ENCODE measurements around the gene HLA-DPB1. TPM values are rescaled to one million over a fixed set of nuclear protein-coding genes. Genes with fewer than 3 reads are reported as not detected.
A peak's percentile ranks its signal among the peaks of the same experiment; 100 is the strongest.

The HLA-DPB1 gene
- polyA plus RNA-seq, 1 donor, result 75.0 TPM

- H3K4me3 ChIP-seq (ENCODE audit: low read length), result peak overlapping the region; percentile 10
- peak in 1 of 2 donors; percentile 57 for DNase-seq
- H3K9me3 ChIP-seq (ENCODE audit: control insufficient read depth, low read depth, low read length), result no peaks in the 10 kb centered on the region
- WGBS (ENCODE audit: insufficient coverage, low lambda C conversion rate), result no CpG with 5 or more reads among the region's 49 CpGs
- no peak overlapping the region for H3K27ac ChIP-seq (ENCODE audit: low read length)
- H3K27me3 ChIP-seq (ENCODE audit: control insufficient read depth, insufficient read depth, low read length), result peaks cover 51% of the 10 kb centered on the region
- H3K36me3 ChIP-seq (ENCODE audit: control insufficient read depth, insufficient read depth, low read length), result no peaks in the 10 kb centered on the region
- H3K4me1 ChIP-seq (ENCODE audit: control insufficient read depth, insufficient read depth, low read length), result no peaks in the 10 kb centered on the region
Measured at GRCh38 chr6:33080127-33081089, 4.6 kb downstream of the HLA-DPB1 start.

GRCh38 chr6:33081098-33081824, 5.5 kb downstream of the HLA-DPB1 start:
- DNase-seq, result no peak
- Histone ChIP-seq H3K27me3 (ENCODE audit: control insufficient read depth, insufficient read depth, low read length) (peaks cover 52% of the 10 kb centered on the region), H3K36me3 (ENCODE audit: control insufficient read depth, insufficient read depth, low read length) (no peaks in the 10 kb centered on the region), H3K4me3 (ENCODE audit: low read length) (peak overlapping the region; percentile 10), H3K27ac (ENCODE audit: low read length) (no peak overlapping the region), H3K4me1 (ENCODE audit: control insufficient read depth, insufficient read depth, low read length) (no peaks in the 10 kb centered on the region), H3K9me3 (ENCODE audit: control insufficient read depth, low read depth, low read length) (no peaks in the 10 kb centered on the region)
- WGBS (ENCODE audit: insufficient coverage, low lambda C conversion rate), result 82% methylated on average over 3 of the region's 16 CpGs

DNA sequence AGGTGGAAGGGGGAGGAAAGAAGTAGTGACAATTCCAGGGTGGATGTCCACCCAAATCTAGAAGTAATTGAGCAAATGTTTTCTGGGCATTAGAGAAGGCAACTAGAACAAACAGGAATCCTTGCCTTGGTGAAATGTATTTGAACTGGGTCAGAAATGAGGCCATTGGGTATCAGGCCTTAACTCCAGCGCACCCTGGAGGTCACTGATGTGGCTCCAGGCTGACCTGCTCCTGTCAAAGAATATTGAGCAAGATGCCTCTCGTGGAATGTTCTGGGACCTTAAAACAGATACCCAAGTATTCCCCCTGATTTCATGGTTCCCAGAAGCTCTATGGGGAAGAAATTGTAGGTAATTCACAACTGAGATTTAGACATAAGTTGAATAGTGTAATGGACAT, 6.9 kb downstream of the HLA-DPB1 start:
- no peaks in the 10 kb centered on the region for H3K4me1 ChIP-seq (ENCODE audit: control insufficient read depth, insufficient read depth, low read length)
- DNase-seq, result no peak
- H3K36me3 ChIP-seq (ENCODE audit: control insufficient read depth, insufficient read depth, low read length), result no peaks in the 10 kb centered on the region
- no peak overlapping the region for H3K4me3 ChIP-seq (ENCODE audit: low read length)
- no peaks in the 10 kb centered on the region for H3K9me3 ChIP-seq (ENCODE audit: control insufficient read depth, low read depth, low read length)
- WGBS (ENCODE audit: insufficient coverage, low lambda C conversion rate), result no CpG with 5 or more reads among the region's 2 CpGs
- H3K27ac ChIP-seq (ENCODE audit: low read length), result no peak overlapping the region
- H3K27me3 ChIP-seq (ENCODE audit: control insufficient read depth, insufficient read depth, low read length), result peaks cover 50% of the 10 kb centered on the region

- no peak overlapping the region for H3K4me3 ChIP-seq (ENCODE audit: low read length)
- no peaks in the 10 kb centered on the region for H3K4me1 ChIP-seq (ENCODE audit: control insufficient read depth, insufficient read depth, low read length)
- peaks cover 26% of the 10 kb centered on the region for H3K27me3 ChIP-seq (ENCODE audit: control insufficient read depth, insufficient read depth, low read length)
- no CpG with 5 or more reads among the region's 8 CpGs for WGBS (ENCODE audit: insufficient coverage, low lambda C conversion rate)
- no peak for DNase-seq
- no peaks in the 10 kb centered on the region for H3K9me3 ChIP-seq (ENCODE audit: control insufficient read depth, low read depth, low read length)
- no peaks in the 10 kb centered on the region for H3K36me3 ChIP-seq (ENCODE audit: control insufficient read depth, insufficient read depth, low read length)
- H3K27ac ChIP-seq (ENCODE audit: low read length), result no peak overlapping the region
Measured at GRCh38 chr6:33085627-33086026, 9.8 kb downstream of the HLA-DPB1 start.

DNA sequence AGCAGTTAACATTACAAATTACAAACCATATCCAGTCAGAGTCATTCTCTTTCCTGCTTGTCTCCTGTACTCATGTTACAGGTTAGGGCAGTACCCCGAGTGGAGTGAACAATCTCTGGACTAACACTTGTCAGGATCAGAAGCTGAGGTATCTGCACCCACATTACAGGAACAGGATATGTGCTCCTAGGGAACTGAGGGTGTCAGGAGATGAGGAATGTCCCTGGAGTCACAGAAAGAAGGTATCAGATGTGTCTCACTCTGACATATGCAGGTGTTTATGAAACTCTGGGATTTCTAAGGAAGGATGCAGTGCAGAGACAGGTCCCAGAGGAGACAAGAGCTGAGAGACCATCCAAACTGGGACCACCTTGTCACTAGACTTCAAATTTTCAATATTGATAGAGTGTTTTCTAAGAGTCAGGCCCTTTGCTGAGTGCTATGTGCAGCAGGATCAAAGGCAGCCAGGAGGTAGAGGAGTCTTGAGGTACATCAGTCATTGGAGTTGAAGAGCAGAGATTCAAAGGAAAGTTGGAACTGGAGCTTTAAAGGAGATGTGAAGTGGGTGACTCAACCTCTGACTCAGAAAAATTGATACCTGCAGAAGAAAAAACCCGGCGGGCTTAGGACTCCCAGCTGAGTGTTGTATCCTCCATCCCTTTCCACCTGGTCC, 12.6 kb downstream of the HLA-DPB1 start:
- DNase-seq, result no peak
- Histone ChIP-seq H3K9me3 (ENCODE audit: control insufficient read depth, low read depth, low read length) (no peaks in the 10 kb centered on the region), H3K36me3 (ENCODE audit: control insufficient read depth, insufficient read depth, low read length) (no peaks in the 10 kb centered on the region), H3K27me3 (ENCODE audit: control insufficient read depth, insufficient read depth, low read length) (peaks cover 15% of the 10 kb centered on the region), H3K4me3 (ENCODE audit: low read length) (no peak overlapping the region), H3K27ac (ENCODE audit: low read length) (no peak overlapping the region), H3K4me1 (ENCODE audit: control insufficient read depth, insufficient read depth, low read length) (no peaks in the 10 kb centered on the region)
- WGBS (ENCODE audit: insufficient coverage, low lambda C conversion rate), result no CpG with 5 or more reads among the region's 3 CpGs

DNA sequence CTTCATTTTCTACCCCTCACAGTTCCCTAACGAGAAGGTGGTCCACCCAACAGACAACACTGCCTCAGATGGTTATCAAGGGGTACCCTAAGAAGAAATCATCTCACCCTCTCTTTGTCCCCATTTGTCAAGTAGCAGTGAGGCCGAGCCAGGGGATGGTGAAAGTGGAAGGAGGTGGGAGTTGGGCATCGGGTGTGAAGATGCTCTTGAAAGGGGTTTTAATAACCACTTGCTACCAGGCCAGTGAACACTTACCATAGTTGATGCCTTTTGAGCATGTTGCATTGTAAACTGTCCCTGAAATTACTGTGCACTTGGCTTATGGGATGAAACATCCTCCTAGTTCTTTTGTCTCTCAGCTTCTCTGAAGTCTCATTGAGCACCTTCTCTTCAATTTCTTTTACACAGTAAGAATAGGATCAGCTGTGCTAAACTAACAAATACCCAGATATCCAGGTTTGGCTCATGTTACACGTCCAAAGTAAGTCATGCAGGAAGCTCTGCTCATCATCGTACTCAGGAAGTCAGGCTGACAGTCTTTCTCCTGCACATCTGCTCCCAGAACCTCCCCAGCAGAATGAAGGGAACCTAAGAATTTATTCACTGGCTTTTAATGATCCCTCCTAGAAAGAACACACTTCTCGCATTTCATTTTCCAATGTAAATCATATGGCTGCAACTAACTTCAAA, 13.3 kb downstream of the HLA-DPB1 start:
- Histone ChIP-seq H3K4me3 (ENCODE audit: low read length) (no peak overlapping the region), H3K9me3 (ENCODE audit: control insufficient read depth, low read depth, low read length) (no peaks in the 10 kb centered on the region), H3K27me3 (ENCODE audit: control insufficient read depth, insufficient read depth, low read length) (peaks cover 15% of the 10 kb centered on the region), H3K36me3 (ENCODE audit: control insufficient read depth, insufficient read depth, low read length) (no peaks in the 10 kb centered on the region), H3K27ac (ENCODE audit: low read length) (no peak overlapping the region), H3K4me1 (ENCODE audit: control insufficient read depth, insufficient read depth, low read length) (no peaks in the 10 kb centered on the region)
- no peak for DNase-seq
- WGBS (ENCODE audit: insufficient coverage, low lambda C conversion rate), result no CpG with 5 or more reads among the region's 6 CpGs

DNA sequence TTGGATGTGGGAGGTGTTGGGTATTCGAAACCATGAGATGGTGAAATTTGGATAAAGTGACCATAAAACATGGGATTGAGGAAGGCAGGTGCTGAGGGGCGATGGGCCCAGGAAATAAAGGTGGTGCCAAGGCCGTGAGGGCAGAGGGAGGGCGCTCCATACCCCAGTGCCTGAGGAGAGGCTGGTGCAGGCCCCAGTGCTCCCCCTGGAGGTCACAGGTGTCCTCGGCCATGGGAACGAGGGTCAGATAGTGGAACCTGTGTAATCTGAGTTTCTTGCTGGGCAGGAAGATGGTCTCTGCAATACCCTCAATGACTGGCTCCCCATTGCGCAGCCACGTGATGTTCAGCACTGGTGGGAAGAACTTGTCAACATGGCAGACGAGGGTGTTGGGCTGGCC, 16.2 kb downstream of the HLA-DPB1 start:
- Histone ChIP-seq H3K27me3 (ENCODE audit: control insufficient read depth, insufficient read depth, low read length) (peaks cover 4% of the 10 kb centered on the region), H3K9me3 (ENCODE audit: control insufficient read depth, low read depth, low read length) (no peaks in the 10 kb centered on the region), H3K4me3 (ENCODE audit: low read length) (no peak overlapping the region), H3K36me3 (ENCODE audit: control insufficient read depth, insufficient read depth, low read length) (no peaks in the 10 kb centered on the region), H3K4me1 (ENCODE audit: control insufficient read depth, insufficient read depth, low read length) (no peaks in the 10 kb centered on the region), H3K27ac (ENCODE audit: low read length) (no peak overlapping the region)
- no peak for DNase-seq
- no CpG with 5 or more reads among the region's 9 CpGs for WGBS (ENCODE audit: insufficient coverage, low lambda C conversion rate)

DNA sequence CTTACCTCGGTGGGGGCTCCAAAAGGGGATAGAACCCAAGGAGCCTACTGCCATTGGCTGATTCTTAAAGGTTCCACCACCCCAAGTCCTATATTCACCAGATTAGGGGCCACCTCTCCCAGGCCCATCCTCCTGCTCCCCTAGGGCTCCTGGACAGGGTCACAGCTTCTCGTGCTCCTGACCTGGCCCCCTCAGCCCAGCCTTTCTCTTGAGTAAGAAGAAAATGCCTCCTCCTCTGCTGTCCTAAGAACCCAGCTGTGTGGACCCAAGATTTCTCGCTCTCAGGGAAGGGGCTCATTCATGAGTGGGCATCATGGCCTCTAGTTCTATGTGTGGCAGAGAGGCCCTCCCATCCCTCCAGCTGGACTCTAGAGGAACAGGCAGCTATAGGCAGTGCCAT, 16.6 kb downstream of the HLA-DPB1 start:
- Histone ChIP-seq H3K27me3 (ENCODE audit: control insufficient read depth, insufficient read depth, low read length) (peaks cover 4% of the 10 kb centered on the region), H3K27ac (ENCODE audit: low read length) (no peak overlapping the region), H3K4me1 (ENCODE audit: control insufficient read depth, insufficient read depth, low read length) (no peaks in the 10 kb centered on the region), H3K9me3 (ENCODE audit: control insufficient read depth, low read depth, low read length) (no peaks in the 10 kb centered on the region), H3K4me3 (ENCODE audit: low read length) (no peak overlapping the region), H3K36me3 (ENCODE audit: control insufficient read depth, insufficient read depth, low read length) (no peaks in the 10 kb centered on the region)
- no CpG with 5 or more reads among the region's 3 CpGs for WGBS (ENCODE audit: insufficient coverage, low lambda C conversion rate)
- DNase-seq, result no peak

DNA sequence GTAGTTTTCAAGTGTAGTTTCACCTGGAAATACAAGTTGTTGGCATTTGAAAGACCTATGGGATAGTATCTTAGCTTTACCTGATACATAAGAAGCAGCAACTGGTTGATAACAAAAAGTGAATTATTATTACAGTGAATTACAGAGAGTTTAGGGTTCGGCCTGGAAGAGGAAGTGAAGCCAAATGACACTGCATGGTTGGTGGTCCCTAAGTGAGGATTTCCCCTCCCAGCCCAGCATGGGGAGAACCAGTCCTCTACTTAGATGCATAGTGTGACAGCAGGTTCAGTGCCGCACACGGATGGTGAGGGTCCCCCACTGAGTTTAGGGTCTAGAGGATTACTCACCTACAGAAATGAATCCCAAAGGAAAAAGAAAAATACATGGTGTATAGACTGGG, 18.1 kb downstream of the HLA-DPB1 start:
- DNase-seq, result no peak
- Histone ChIP-seq H3K36me3 (ENCODE audit: control insufficient read depth, insufficient read depth, low read length) (no peaks in the 10 kb centered on the region), H3K27ac (ENCODE audit: low read length) (no peak overlapping the region), H3K27me3 (ENCODE audit: control insufficient read depth, insufficient read depth, low read length) (peaks cover 4% of the 10 kb centered on the region), H3K4me3 (ENCODE audit: low read length) (no peak overlapping the region), H3K4me1 (ENCODE audit: control insufficient read depth, insufficient read depth, low read length) (no peaks in the 10 kb centered on the region), H3K9me3 (ENCODE audit: control insufficient read depth, low read depth, low read length) (no peaks in the 10 kb centered on the region)
- WGBS (ENCODE audit: insufficient coverage, low lambda C conversion rate), result no CpG with 5 or more reads among the region's 3 CpGs

DNA sequence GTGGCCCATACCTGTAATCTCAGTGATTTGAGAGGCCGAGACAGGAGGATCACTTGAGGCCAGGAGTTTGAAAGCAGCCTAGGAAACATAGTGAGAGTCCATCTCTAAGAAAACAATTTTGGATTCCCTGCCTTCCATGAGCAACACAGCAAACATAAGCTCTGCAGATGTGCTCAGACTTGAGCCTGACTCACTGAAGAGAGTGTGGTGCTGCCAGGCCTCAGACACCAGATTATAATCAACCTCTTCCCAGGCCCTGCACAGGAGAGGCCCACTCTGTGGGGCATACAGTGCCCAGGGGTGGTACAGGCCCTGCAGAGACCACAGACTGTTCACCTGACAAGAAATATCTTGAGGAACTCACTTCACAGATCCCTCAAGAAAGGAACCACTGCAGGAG, 19.9 kb downstream of the HLA-DPB1 start:
- no peak overlapping the region for H3K27ac ChIP-seq (ENCODE audit: low read length)
- no CpG with 5 or more reads among the region's 1 CpG for WGBS (ENCODE audit: insufficient coverage, low lambda C conversion rate)

More for the DNA sequence above, 19.9 kb downstream of the HLA-DPB1 start:
- no peak for DNase-seq
- no peak overlapping the region for H3K4me3 ChIP-seq (ENCODE audit: low read length)
- peaks cover 4% of the 10 kb centered on the region for H3K27me3 ChIP-seq (ENCODE audit: control insufficient read depth, insufficient read depth, low read length)
- no peaks in the 10 kb centered on the region for H3K4me1 ChIP-seq (ENCODE audit: control insufficient read depth, insufficient read depth, low read length)
- no peaks in the 10 kb centered on the region for H3K36me3 ChIP-seq (ENCODE audit: control insufficient read depth, insufficient read depth, low read length)
- no peaks in the 10 kb centered on the region for H3K9me3 ChIP-seq (ENCODE audit: control insufficient read depth, low read depth, low read length)

Data from large intestine (tissue), 3 donors.